WTC11 (cell line): ENCODE measurements around the gene EIF5B. TPM values are rescaled to one million over a fixed set of nuclear protein-coding genes. Genes with fewer than 3 reads are reported as not detected.

Source experiments
- ATAC-seq: fragments of 200-7000 bp; cut with Tn5 transposase; 2 replicates; pipeline ENCODE4 v1.10.0; 2021; ENCODE audit warnings: mild to moderate bottlenecking, moderate library complexity
- CTCF ChIA-PET: fragments of 300-600 bp; sonication (Branson Sonifier 250); formaldehyde crosslinking; loops from one replicate; lab custom pipeline; 2021; ENCODE audit warnings: antibody characterized with exemption; lab: Charles Lee
- POLR2A ChIA-PET: fragments of 350-600 bp; sonication (Branson Sonifier 250); formaldehyde crosslinking; loops from one replicate; lab custom pipeline; 2021; ENCODE audit warnings: antibody characterized with exemption; lab: Charles Lee
- DNase-seq: peaks from one replicate; pipeline ENCODE4 v3.0.0; 2021; ENCODE audit warnings: low spot score
- H3K27ac Mint-ChIP-seq: 2 replicates; pipeline ENCODE4 v1.8.0; 2021; ENCODE audit warnings: mixed read lengths
- H3K27me3 Mint-ChIP-seq: 2 replicates; pipeline ENCODE4 v1.8.0; 2021; ENCODE audit warnings: low read depth, mild to moderate bottlenecking, moderate library complexity, mixed read lengths
- H3K36me3 Mint-ChIP-seq: 2 replicates; pipeline ENCODE4 v1.8.0; 2021; ENCODE audit warnings: mixed read lengths
- H3K4me1 Mint-ChIP-seq: 2 replicates; pipeline ENCODE4 v1.8.0; 2022; ENCODE audit warnings: mixed read lengths
- H3K4me3 Mint-ChIP-seq: 2 replicates; pipeline ENCODE4 v1.8.0; 2021; ENCODE audit warnings: mild to moderate bottlenecking, moderate library complexity, mixed read lengths
- H3K9me3 Mint-ChIP-seq: 2 replicates; pipeline ENCODE4 v1.8.0; 2021; ENCODE audit warnings: mixed read lengths
- CREM ChIP-seq: sonication (generic); formaldehyde crosslinking; IDR thresholded peaks from 2 replicates; pipeline ENCODE4 v1.8.1; 2022; ENCODE audit warnings: mild to moderate bottlenecking, missing genetic modification reagents, moderate library complexity
- FOXJ3 ChIP-seq: sonication (generic); formaldehyde crosslinking; IDR thresholded peaks from 2 replicates; pipeline ENCODE4 v1.9.0; 2021; ENCODE audit warnings: missing genetic modification reagents, mild to moderate bottlenecking, borderline replicate concordance
- FOXP4 ChIP-seq: sonication (generic); formaldehyde crosslinking; IDR thresholded peaks from 2 replicates; pipeline ENCODE4 v1.8.0; 2022; ENCODE audit warnings: mild to moderate bottlenecking, missing genetic modification reagents
- MYBL2 ChIP-seq: sonication (generic); formaldehyde crosslinking; IDR thresholded peaks from 2 replicates; pipeline ENCODE4 v1.8.1; 2023; ENCODE audit warnings: mild to moderate bottlenecking, moderate library complexity, missing genetic modification reagents
- NR2C2 ChIP-seq: sonication (generic); formaldehyde crosslinking; IDR thresholded peaks from 2 replicates; pipeline ENCODE4 v1.8.0; 2022; ENCODE audit warnings: mild to moderate bottlenecking, missing genetic modification reagents
- OVOL2 ChIP-seq: fragments of 250-450 bp; sonication (Bioruptor Pico); IDR thresholded peaks from 2 replicates; pipeline ENCODE4 v1.9.0; 2021; ENCODE audit warnings: mild to moderate bottlenecking, borderline replicate concordance
- PRDM15 ChIP-seq: sonication (generic); formaldehyde crosslinking; IDR thresholded peaks from 2 replicates; pipeline ENCODE4 v1.8.0; 2022; ENCODE audit warnings: missing genetic modification reagents
- RORB ChIP-seq: fragments of 250-450 bp; sonication (Bioruptor Pico); IDR thresholded peaks from 2 replicates; pipeline ENCODE4 v1.9.0; 2021; ENCODE audit warnings: mild to moderate bottlenecking
- TP53 ChIP-seq: sonication (generic); formaldehyde crosslinking; IDR thresholded peaks from 2 replicates; pipeline ENCODE4 v1.8.1; 2023; ENCODE audit warnings: mild to moderate bottlenecking, missing genetic modification reagents
- USF1 ChIP-seq: sonication (generic); formaldehyde crosslinking; IDR thresholded peaks from 2 replicates; pipeline ENCODE4 v1.8.0; 2022; ENCODE audit warnings: mild to moderate bottlenecking, missing genetic modification reagents
- ZNF138 ChIP-seq: sonication (generic); formaldehyde crosslinking; conservative IDR thresholded peaks from 2 replicates; pipeline ENCODE4 v1.8.1; 2022; ENCODE audit warnings: mild to moderate bottlenecking, moderate library complexity, missing genetic modification reagents
- ZNF512 ChIP-seq: sonication (generic); formaldehyde crosslinking; IDR thresholded peaks from 2 replicates; pipeline ENCODE4 v1.8.1; 2022; ENCODE audit warnings: missing genetic modification reagents, borderline replicate concordance
- total RNA-seq: library from RNA; stranded (reverse); gene quantifications from 3 replicates; pipeline ENCODE4 v1.2.3, GENCODE V29; 2021
- TF ChIP-seq, protein P1 (sequence below): sonication (generic); formaldehyde crosslinking; IDR thresholded peaks from 2 replicates; pipeline ENCODE4 v1.8.1; 2023; ENCODE audit warnings: mild to moderate bottlenecking, missing genetic modification reagents, moderate library complexity
- TF ChIP-seq, protein P2 (sequence below): sonication (generic); formaldehyde crosslinking; conservative IDR thresholded peaks from 2 replicates; pipeline ENCODE4 v1.8.1; 2022; ENCODE audit warnings: mild to moderate bottlenecking, missing genetic modification reagents
- TF ChIP-seq, protein P3 (sequence below): sonication (generic); formaldehyde crosslinking; IDR thresholded peaks from 2 replicates; pipeline ENCODE4 v1.8.0; 2023; ENCODE audit warnings: missing genetic modification reagents, mild to moderate bottlenecking, borderline replicate concordance
- TF ChIP-seq, protein P4 (sequence below): sonication (generic); formaldehyde crosslinking; IDR thresholded peaks from 2 replicates; pipeline ENCODE4 v1.8.1; 2023; ENCODE audit warnings: mild to moderate bottlenecking, missing genetic modification reagents
- TF ChIP-seq, protein P5 (sequence below): sonication (generic); formaldehyde crosslinking; IDR thresholded peaks from 2 replicates; pipeline ENCODE4 v1.8.1; 2022; ENCODE audit warnings: mild to moderate bottlenecking, moderate library complexity, missing genetic modification reagents

Gene EIF5B
- total RNA-seq, 1 experiment from 2014 or later, result 68.8 TPM

DNA sequence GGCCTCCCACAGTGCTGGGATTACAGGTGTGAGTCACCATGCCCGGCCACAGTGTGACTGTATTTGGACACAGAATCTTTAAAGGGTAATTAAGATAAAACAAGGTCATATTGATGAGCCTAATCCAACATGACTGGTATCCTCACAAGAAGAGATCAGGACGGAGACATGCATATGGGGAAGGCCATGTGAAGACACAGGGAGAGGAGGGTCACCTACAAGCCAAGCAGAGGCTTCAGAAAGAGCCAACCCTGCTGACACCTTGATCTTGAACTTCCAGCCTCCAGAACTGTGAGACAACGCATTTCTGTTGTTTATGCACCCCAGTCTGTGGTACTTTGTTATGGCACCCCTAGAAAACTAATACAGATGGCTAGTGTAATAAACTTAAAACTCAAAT lies 80.2 kb downstream of the EIF5B start:
- H3K27me3 Mint-ChIP-seq, result no peaks in the 10 kb centered on the region
- H3K4me3 Mint-ChIP-seq, result no peak overlapping the region
- POLR2A ChIA-PET, result no interaction called here
- DNase-seq, result no peak
- TF ChIP-seq ZNF138 (CRISPR knock-in tag) (no peak), NR2C2 (no peak), USF1 (CRISPR knock-in tag) (no peak), PRDM15 (CRISPR knock-in tag) (no peak), TP53 (CRISPR knock-in tag) (no peak), FOXP4 (no peak), FOXJ3 (CRISPR knock-in tag) (no peak), ZNF512 (CRISPR knock-in tag) (no peak), OVOL2 (no peak), CREM (CRISPR knock-in tag) (no peak), MYBL2 (no peak), RORB (CRISPR knock-in tag) (no peak)
- TF ChIP-seq, protein P1, sequence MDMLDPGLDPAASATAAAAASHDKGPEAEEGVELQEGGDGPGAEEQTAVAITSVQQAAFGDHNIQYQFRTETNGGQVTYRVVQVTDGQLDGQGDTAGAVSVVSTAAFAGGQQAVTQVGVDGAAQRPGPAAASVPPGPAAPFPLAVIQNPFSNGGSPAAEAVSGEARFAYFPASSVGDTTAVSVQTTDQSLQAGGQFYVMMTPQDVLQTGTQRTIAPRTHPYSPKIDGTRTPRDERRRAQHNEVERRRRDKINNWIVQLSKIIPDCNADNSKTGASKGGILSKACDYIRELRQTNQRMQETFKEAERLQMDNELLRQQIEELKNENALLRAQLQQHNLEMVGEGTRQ (CRISPR knock-in tag), result no peak
- TF ChIP-seq, protein P2, sequence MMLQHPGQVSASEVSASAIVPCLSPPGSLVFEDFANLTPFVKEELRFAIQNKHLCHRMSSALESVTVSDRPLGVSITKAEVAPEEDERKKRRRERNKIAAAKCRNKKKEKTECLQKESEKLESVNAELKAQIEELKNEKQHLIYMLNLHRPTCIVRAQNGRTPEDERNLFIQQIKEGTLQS, result no peak
- TF ChIP-seq, protein P3, sequence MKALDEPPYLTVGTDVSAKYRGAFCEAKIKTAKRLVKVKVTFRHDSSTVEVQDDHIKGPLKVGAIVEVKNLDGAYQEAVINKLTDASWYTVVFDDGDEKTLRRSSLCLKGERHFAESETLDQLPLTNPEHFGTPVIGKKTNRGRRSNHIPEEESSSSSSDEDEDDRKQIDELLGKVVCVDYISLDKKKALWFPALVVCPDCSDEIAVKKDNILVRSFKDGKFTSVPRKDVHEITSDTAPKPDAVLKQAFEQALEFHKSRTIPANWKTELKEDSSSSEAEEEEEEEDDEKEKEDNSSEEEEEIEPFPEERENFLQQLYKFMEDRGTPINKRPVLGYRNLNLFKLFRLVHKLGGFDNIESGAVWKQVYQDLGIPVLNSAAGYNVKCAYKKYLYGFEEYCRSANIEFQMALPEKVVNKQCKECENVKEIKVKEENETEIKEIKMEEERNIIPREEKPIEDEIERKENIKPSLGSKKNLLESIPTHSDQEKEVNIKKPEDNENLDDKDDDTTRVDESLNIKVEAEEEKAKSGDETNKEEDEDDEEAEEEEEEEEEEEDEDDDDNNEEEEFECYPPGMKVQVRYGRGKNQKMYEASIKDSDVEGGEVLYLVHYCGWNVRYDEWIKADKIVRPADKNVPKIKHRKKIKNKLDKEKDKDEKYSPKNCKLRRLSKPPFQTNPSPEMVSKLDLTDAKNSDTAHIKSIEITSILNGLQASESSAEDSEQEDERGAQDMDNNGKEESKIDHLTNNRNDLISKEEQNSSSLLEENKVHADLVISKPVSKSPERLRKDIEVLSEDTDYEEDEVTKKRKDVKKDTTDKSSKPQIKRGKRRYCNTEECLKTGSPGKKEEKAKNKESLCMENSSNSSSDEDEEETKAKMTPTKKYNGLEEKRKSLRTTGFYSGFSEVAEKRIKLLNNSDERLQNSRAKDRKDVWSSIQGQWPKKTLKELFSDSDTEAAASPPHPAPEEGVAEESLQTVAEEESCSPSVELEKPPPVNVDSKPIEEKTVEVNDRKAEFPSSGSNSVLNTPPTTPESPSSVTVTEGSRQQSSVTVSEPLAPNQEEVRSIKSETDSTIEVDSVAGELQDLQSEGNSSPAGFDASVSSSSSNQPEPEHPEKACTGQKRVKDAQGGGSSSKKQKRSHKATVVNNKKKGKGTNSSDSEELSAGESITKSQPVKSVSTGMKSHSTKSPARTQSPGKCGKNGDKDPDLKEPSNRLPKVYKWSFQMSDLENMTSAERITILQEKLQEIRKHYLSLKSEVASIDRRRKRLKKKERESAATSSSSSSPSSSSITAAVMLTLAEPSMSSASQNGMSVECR (CRISPR knock-in tag), result no peak
- TF ChIP-seq, protein P4, sequence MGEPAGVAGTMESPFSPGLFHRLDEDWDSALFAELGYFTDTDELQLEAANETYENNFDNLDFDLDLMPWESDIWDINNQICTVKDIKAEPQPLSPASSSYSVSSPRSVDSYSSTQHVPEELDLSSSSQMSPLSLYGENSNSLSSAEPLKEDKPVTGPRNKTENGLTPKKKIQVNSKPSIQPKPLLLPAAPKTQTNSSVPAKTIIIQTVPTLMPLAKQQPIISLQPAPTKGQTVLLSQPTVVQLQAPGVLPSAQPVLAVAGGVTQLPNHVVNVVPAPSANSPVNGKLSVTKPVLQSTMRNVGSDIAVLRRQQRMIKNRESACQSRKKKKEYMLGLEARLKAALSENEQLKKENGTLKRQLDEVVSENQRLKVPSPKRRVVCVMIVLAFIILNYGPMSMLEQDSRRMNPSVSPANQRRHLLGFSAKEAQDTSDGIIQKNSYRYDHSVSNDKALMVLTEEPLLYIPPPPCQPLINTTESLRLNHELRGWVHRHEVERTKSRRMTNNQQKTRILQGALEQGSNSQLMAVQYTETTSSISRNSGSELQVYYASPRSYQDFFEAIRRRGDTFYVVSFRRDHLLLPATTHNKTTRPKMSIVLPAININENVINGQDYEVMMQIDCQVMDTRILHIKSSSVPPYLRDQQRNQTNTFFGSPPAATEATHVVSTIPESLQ (CRISPR knock-in tag), result no peak
- TF ChIP-seq, protein P5, sequence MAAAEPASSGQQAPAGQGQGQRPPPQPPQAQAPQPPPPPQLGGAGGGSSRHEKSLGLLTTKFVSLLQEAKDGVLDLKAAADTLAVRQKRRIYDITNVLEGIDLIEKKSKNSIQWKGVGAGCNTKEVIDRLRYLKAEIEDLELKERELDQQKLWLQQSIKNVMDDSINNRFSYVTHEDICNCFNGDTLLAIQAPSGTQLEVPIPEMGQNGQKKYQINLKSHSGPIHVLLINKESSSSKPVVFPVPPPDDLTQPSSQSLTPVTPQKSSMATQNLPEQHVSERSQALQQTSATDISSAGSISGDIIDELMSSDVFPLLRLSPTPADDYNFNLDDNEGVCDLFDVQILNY (CRISPR knock-in tag), result no peak
- H3K4me1 Mint-ChIP-seq, result no peaks in the 10 kb centered on the region
- no peak for ATAC-seq
- no peaks in the 10 kb centered on the region for H3K9me3 Mint-ChIP-seq
- H3K36me3 Mint-ChIP-seq, result peaks cover 83% of the 10 kb centered on the region
- no peak overlapping the region for H3K27ac Mint-ChIP-seq
- CTCF ChIA-PET, result no interaction called here
